ENCODE data around the gene ATG16L2.
"Not testable (repeated sequence)": the region's sequence is repeated elsewhere in the genome, so short reads cannot be mapped to it uniquely, and the experiment has no call there.

DNA sequence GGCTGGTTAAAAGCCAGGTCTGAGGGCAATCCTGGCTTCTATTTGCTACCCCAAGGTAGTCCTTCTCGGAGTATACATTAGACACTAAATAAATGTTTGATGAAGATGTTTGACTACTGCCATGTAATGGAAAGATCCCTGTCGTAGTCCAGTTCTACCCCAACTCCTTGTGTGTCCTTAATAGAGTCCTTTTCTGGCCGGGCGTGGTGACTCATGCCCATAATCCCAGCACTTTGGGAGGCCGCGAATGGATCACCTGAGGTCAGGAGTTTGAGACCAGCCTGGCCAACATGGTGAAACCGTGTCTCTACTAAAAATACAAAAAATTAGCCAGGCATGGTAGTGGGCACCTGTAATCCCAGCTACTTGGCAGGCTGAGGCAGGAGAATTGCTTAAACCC lies 23.0 kb upstream of the ATG16L2 start:
- TF ChIP-seq POLR2AphosphoS5 (IDR thresholded peaks at IDR 0.05; ENCODE audit: insufficient read depth in 1 of 2, low read depth in 1 of 2) = not testable (repeated sequence)
- TF ChIP-seq, protein P1, sequence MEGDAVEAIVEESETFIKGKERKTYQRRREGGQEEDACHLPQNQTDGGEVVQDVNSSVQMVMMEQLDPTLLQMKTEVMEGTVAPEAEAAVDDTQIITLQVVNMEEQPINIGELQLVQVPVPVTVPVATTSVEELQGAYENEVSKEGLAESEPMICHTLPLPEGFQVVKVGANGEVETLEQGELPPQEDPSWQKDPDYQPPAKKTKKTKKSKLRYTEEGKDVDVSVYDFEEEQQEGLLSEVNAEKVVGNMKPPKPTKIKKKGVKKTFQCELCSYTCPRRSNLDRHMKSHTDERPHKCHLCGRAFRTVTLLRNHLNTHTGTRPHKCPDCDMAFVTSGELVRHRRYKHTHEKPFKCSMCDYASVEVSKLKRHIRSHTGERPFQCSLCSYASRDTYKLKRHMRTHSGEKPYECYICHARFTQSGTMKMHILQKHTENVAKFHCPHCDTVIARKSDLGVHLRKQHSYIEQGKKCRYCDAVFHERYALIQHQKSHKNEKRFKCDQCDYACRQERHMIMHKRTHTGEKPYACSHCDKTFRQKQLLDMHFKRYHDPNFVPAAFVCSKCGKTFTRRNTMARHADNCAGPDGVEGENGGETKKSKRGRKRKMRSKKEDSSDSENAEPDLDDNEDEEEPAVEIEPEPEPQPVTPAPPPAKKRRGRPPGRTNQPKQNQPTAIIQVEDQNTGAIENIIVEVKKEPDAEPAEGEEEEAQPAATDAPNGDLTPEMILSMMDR (IDR thresholded peaks at IDR 0.05) = not testable (repeated sequence)

Measured in vagina (tissue), 2 donors.